SK-N-SH treated with all-trans-retinoic acid at 6 μM for 48 hours (cell line): Measurements from ENCODE around the gene FGFR3.
A peak's percentile ranks its signal among the peaks of the same experiment; 100 is the strongest.

Source experiments
- ATAC-seq: fragments of 200-7000 bp; cut with Tn5 transposase; 3 replicates; pipeline ENCODE4 v1.9.1; 2020; ENCODE audit warnings: mild to moderate bottlenecking, moderate library complexity
- ARNTL ChIP-seq: fragments of 450-650 bp; formaldehyde crosslinking; IDR thresholded peaks from 2 replicates; pipeline ENCODE4 v1.5.0; 2020; ENCODE audit warnings: low read depth, mild to moderate bottlenecking, moderate library complexity, borderline replicate concordance
- BACH2 ChIP-seq: fragments of 250-450 bp; sonication (Bioruptor Pico); IDR thresholded peaks from 2 replicates; pipeline ENCODE4 v1.9.0; 2021; ENCODE audit warnings: mild to moderate bottlenecking, borderline replicate concordance
- ESRRG ChIP-seq: fragments of 250-450 bp; sonication (Bioruptor Pico); IDR thresholded peaks from 2 replicates; pipeline ENCODE4 v1.6.1; 2021; ENCODE audit warnings: mild to moderate bottlenecking
- GLIS3 ChIP-seq: fragments of 250-450 bp; sonication (Bioruptor Pico); IDR thresholded peaks from 2 replicates; pipeline ENCODE4 v1.5.0; 2020; ENCODE audit warnings: mild to moderate bottlenecking, moderate library complexity
- ISL1 ChIP-seq: fragments of 250-450 bp; sonication (Bioruptor Pico); IDR thresholded peaks from 2 replicates; pipeline ENCODE4 v2.1.2; 2022; ENCODE audit warnings: mild to moderate bottlenecking, moderate library complexity
- PPARA ChIP-seq: fragments of 250-450 bp; sonication (Bioruptor Pico); IDR thresholded peaks from 2 replicates; pipeline ENCODE4 v1.5.0; 2020; ENCODE audit warnings: mild to moderate bottlenecking, borderline replicate concordance
- RARB ChIP-seq: fragments of 250-450 bp; sonication (Bioruptor Pico); IDR thresholded peaks from 2 replicates; pipeline ENCODE4 v1.8.0; 2021; ENCODE audit warnings: mild to moderate bottlenecking, moderate library complexity
- SNAI2 ChIP-seq: fragments of 250-450 bp; sonication (Bioruptor Pico); IDR thresholded peaks from 2 replicates; pipeline ENCODE4 v1.5.0; 2020; ENCODE audit warnings: mild to moderate bottlenecking, moderate library complexity
- TCF4 ChIP-seq: fragments of 250-450 bp; sonication (Bioruptor Pico); IDR thresholded peaks from 2 replicates; pipeline ENCODE4 v1.8.0; 2021; ENCODE audit warnings: mild to moderate bottlenecking, moderate library complexity, borderline replicate concordance
- TOX ChIP-seq: fragments of 250-450 bp; sonication (Bioruptor Pico); IDR thresholded peaks from 2 replicates; pipeline ENCODE4 v1.8.0; 2021; ENCODE audit warnings: mild to moderate bottlenecking, moderate library complexity, borderline replicate concordance
- ZC3H10 ChIP-seq: fragments of 250-450 bp; sonication (Bioruptor Pico); IDR thresholded peaks from 2 replicates; pipeline ENCODE4 v1.5.1; 2021; ENCODE audit warnings: mild to moderate bottlenecking, moderate library complexity
- ZFP3 ChIP-seq: fragments of 250-450 bp; sonication (Bioruptor Pico); IDR thresholded peaks from 2 replicates; pipeline ENCODE4 v1.5.0; 2020; ENCODE audit warnings: mild to moderate bottlenecking, moderate library complexity
- ZFP30 ChIP-seq: fragments of 450-650 bp; formaldehyde crosslinking; IDR thresholded peaks from 2 replicates; pipeline ENCODE4 v1.5.0; 2022; ENCODE audit warnings: mild to moderate bottlenecking, moderate library complexity
- ZNF565 ChIP-seq: fragments of 450-650 bp; formaldehyde crosslinking; conservative IDR thresholded peaks from 2 replicates; pipeline ENCODE4 v1.5.0; 2020; ENCODE audit warnings: low read depth, mild to moderate bottlenecking, moderate library complexity
- ZNF70 ChIP-seq: fragments of 450-650 bp; formaldehyde crosslinking; IDR thresholded peaks from 2 replicates; pipeline ENCODE4 v1.5.0; 2020; ENCODE audit warnings: mild to moderate bottlenecking, moderate library complexity
- ZNF8 ChIP-seq: fragments of 450-650 bp; formaldehyde crosslinking; IDR thresholded peaks from 2 replicates; pipeline ENCODE4 v1.5.0; 2020; ENCODE audit warnings: mild to moderate bottlenecking, moderate library complexity
- TF ChIP-seq, protein P1 (sequence below): fragments of 250-450 bp; sonication (Bioruptor Pico); IDR thresholded peaks from 2 replicates; pipeline ENCODE4 v1.5.0; 2020; ENCODE audit warnings: mild to moderate bottlenecking, moderate library complexity
- TF ChIP-seq, protein P2 (sequence below): fragments of 250-450 bp; sonication (Bioruptor Pico); IDR thresholded peaks from 2 replicates; pipeline ENCODE4 v1.5.1; 2021; ENCODE audit warnings: mild to moderate bottlenecking, moderate library complexity
- TF ChIP-seq, protein P3 (sequence below): fragments of 250-450 bp; sonication (Bioruptor Pico); IDR thresholded peaks from 2 replicates; pipeline ENCODE4 v1.5.1; 2020; ENCODE audit warnings: low read depth, mild to moderate bottlenecking, moderate library complexity
- TF ChIP-seq, protein P4 (sequence below): fragments of 250-450 bp; sonication (Bioruptor Pico); IDR thresholded peaks from 2 replicates; pipeline ENCODE4 v1.8.0; 2020; ENCODE audit warnings: mild to moderate bottlenecking, moderate library complexity, borderline replicate concordance

FGFR3 gene

DNA sequence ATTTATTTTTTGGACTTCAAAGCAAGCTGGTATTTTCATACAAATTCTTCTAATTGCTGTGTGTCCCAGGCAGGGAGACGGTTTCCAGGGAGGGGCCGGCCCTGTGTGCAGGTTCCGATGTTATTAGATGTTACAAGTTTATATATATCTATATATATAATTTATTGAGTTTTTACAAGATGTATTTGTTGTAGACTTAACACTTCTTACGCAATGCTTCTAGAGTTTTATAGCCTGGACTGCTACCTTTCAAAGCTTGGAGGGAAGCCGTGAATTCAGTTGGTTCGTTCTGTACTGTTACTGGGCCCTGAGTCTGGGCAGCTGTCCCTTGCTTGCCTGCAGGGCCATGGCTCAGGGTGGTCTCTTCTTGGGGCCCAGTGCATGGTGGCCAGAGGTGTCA lies 15.3 kb downstream of the FGFR3 start (continued):
- TF ChIP-seq ZNF8 (CRISPR knock-in tag) (no peak), ARNTL (CRISPR knock-in tag) (no peak)
- TF ChIP-seq, all 23 proteins: peak for 0

DNA sequence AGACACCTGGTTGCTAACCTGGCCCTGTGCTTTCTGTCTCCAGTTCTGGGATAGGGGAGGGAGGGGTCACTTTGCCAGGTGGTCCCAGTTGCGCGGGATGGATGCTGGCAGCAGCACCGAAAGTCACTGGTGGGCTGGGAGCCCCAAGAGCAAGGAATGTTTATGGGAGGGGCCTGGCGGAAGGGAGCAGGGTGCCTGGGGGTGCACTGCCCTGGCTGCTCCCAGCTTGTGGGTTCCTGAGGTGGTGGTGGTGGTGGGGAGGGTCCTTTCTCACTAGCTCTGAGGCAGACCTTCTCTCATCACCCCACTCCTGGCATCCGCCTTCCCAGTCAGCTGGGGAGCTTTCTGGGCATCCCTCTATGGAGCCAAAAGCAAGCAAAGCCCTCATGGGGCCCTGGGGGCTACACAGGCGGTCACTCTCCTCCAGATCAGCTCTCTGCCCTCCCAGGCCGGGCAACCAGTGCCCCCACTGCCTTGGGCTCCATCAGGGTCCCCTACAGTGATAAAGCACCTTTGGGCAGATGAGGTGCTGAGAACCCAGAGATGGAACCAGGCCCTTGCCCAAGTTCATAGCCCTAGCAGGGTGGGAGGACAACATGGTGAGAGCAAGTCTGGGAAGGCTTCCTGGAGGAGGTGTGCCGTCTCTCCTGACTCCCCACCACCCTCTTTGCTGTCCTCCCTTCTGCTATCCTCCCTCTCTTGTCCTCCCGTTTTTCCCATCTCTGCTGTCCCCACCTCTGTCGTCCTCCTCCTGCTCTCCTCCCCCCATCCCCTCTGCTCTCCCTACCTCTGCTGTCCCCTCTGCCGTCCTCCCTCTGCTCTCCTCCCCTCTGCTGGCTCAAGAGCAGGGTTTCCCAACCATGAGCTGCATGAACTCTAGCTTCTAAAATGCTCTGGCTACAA lies 16.0 kb downstream of the FGFR3 start:
- no peak for ATAC-seq
- no peak for TF ChIP-seq TCF4 (CRISPR knock-in tag)
- no peak for TF ChIP-seq TOX (CRISPR knock-in tag)
- TF ChIP-seq ZFP30 (CRISPR knock-in tag) = no peak
- no peak for TF ChIP-seq ZNF70 (CRISPR knock-in tag)
- no peak for TF ChIP-seq ISL1
- TF ChIP-seq, protein P1, sequence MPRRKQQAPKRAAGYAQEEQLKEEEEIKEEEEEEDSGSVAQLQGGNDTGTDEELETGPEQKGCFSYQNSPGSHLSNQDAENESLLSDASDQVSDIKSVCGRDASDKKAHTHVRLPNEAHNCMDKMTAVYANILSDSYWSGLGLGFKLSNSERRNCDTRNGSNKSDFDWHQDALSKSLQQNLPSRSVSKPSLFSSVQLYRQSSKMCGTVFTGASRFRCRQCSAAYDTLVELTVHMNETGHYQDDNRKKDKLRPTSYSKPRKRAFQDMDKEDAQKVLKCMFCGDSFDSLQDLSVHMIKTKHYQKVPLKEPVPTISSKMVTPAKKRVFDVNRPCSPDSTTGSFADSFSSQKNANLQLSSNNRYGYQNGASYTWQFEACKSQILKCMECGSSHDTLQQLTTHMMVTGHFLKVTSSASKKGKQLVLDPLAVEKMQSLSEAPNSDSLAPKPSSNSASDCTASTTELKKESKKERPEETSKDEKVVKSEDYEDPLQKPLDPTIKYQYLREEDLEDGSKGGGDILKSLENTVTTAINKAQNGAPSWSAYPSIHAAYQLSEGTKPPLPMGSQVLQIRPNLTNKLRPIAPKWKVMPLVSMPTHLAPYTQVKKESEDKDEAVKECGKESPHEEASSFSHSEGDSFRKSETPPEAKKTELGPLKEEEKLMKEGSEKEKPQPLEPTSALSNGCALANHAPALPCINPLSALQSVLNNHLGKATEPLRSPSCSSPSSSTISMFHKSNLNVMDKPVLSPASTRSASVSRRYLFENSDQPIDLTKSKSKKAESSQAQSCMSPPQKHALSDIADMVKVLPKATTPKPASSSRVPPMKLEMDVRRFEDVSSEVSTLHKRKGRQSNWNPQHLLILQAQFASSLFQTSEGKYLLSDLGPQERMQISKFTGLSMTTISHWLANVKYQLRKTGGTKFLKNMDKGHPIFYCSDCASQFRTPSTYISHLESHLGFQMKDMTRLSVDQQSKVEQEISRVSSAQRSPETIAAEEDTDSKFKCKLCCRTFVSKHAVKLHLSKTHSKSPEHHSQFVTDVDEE (CRISPR knock-in tag) = no peak
- TF ChIP-seq, protein P2, sequence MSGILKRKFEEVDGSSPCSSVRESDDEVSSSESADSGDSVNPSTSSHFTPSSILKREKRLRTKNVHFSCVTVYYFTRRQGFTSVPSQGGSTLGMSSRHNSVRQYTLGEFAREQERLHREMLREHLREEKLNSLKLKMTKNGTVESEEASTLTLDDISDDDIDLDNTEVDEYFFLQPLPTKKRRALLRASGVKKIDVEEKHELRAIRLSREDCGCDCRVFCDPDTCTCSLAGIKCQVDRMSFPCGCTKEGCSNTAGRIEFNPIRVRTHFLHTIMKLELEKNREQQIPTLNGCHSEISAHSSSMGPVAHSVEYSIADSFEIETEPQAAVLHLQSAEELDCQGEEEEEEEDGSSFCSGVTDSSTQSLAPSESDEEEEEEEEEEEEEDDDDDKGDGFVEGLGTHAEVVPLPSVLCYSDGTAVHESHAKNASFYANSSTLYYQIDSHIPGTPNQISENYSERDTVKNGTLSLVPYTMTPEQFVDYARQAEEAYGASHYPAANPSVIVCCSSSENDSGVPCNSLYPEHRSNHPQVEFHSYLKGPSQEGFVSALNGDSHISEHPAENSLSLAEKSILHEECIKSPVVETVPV (CRISPR knock-in tag) = no peak
- TF ChIP-seq ZFP3 (CRISPR knock-in tag) = no peak
- no peak for TF ChIP-seq BACH2
- TF ChIP-seq, all 23 proteins: peak for 0

DNA sequence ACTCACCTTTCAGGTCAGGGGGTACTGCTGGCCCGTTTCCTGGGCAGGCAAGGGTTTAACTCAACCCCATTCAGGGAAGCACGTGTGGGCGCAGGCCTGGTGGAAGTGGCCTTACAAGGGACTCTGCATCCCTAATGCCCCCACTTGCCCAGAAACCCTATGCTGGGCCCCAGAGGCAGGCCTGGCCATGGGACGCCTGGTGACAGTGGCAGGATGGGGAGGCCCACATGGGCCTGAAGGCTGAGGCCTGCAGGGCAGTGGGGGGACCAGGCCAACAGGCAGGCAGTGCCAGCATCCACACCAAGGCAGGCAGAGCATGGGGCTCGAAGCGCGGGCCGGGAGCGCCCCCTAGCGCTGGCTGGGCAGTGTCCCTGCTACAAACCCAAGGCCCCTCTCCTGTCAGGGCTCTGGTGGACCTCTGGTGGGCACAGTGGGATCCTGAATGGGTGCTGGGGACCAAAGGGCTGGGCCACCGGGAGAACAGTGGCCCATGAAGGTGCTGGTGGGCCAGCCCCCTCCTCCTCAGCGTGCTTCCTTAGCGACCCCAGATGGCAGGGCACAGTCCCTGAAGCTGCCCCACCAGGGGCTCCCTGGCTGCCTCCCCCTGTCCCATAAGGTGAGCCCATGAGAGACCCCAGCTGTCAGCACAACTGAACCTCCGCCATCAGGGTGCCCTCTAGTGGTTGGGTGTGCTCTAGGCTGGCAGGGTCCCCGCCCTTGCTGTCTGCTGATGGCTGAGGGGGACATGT lies 16.8 kb downstream of the FGFR3 start:
- TF ChIP-seq, protein P2 (CRISPR knock-in tag) = no peak
- TF ChIP-seq PPARA (CRISPR knock-in tag) (no peak), ZNF8 (CRISPR knock-in tag) (no peak), TCF4 (CRISPR knock-in tag) (no peak), RARB (no peak), ZNF70 (CRISPR knock-in tag) (no peak), SNAI2 (no peak), BACH2 (no peak), GLIS3 (CRISPR knock-in tag) (no peak), ZC3H10 (CRISPR knock-in tag) (no peak), ZFP30 (CRISPR knock-in tag) (no peak), ZFP3 (CRISPR knock-in tag) (no peak), ZNF565 (CRISPR knock-in tag) (no peak), ESRRG (CRISPR knock-in tag) (no peak)
- TF ChIP-seq, protein P3, sequence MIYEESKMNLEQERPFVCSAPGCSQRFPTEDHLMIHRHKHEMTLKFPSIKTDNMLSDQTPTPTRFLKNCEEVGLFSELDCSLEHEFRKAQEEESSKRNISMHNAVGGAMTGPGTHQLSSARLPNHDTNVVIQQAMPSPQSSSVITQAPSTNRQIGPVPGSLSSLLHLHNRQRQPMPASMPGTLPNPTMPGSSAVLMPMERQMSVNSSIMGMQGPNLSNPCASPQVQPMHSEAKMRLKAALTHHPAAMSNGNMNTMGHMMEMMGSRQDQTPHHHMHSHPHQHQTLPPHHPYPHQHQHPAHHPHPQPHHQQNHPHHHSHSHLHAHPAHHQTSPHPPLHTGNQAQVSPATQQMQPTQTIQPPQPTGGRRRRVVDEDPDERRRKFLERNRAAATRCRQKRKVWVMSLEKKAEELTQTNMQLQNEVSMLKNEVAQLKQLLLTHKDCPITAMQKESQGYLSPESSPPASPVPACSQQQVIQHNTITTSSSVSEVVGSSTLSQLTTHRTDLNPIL (CRISPR knock-in tag) = no peak
- TF ChIP-seq, protein P4, sequence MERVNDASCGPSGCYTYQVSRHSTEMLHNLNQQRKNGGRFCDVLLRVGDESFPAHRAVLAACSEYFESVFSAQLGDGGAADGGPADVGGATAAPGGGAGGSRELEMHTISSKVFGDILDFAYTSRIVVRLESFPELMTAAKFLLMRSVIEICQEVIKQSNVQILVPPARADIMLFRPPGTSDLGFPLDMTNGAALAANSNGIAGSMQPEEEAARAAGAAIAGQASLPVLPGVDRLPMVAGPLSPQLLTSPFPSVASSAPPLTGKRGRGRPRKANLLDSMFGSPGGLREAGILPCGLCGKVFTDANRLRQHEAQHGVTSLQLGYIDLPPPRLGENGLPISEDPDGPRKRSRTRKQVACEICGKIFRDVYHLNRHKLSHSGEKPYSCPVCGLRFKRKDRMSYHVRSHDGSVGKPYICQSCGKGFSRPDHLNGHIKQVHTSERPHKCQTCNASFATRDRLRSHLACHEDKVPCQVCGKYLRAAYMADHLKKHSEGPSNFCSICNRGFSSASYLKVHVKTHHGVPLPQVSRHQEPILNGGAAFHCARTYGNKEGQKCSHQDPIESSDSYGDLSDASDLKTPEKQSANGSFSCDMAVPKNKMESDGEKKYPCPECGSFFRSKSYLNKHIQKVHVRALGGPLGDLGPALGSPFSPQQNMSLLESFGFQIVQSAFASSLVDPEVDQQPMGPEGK = no peak
- ATAC-seq = peak; percentile 96
